ENCODE measurements around the gene MCIDAS. TPM values are rescaled to one million over a fixed set of nuclear protein-coding genes. Genes with fewer than 3 reads are reported as not detected.

Gene MCIDAS
- total RNA-seq, 1 experiment from 2014 or later, result 1.6 TPM

GRCh38 chr5:55211184-55211874 lies 15.8 kb downstream of the MCIDAS start:
- Histone ChIP-seq H4K20me1 (ENCODE audit: low read length) (no peaks in the 10 kb centered on the region), H3K4me2 (ENCODE audit: low read length) (no peak overlapping the region), H3K9me3 (ENCODE audit: low read length) (no peaks in the 10 kb centered on the region), H3F3A (ENCODE audit: low read length, unreplicated experiment) (no peaks in the 10 kb centered on the region), H3K27ac (ENCODE audit: low read length) (no peak overlapping the region), H3K9ac (ENCODE audit: low read length) (no peak overlapping the region), H3K9me2 (replicated peaks; ENCODE audit: low read length) (no peaks in the 10 kb centered on the region), H3K4me1 (ENCODE audit: insufficient read depth, low read length) (peaks cover 5% of the 10 kb centered on the region; the same call in 1 of the 2 replicates), H2AFZ (ENCODE audit: low read length) (no peak overlapping the region), H3K4me3 (ENCODE audit: low read length) (no peak overlapping the region), H3K36me3 (ENCODE audit: low read depth, low read length) (no peaks in the 10 kb centered on the region), H3K79me2 (ENCODE audit: low read length) (no peaks in the 10 kb centered on the region), H3K27me3 (ENCODE audit: low read length) (no peaks in the 10 kb centered on the region)
- intact Hi-C loops (cut with micrococcal nuclease), result no loop called here
- no TSS peak for BruUV-seq (replicated peaks)
- ATAC-seq, result peak; percentile 73
- TF ChIP-seq CTCF (conservative IDR thresholded peaks at IDR 0.05; ENCODE audit: low read depth, low read length) (no peak), EZH2 (IDR thresholded peaks at IDR 0.05; ENCODE audit: low read length, unreplicated experiment) (no peak), EZH2phosphoT487 (IDR thresholded peaks at IDR 0.05; ENCODE audit: borderline replicate concordance, low read length) (no peak)
- peak; percentile 44 for DNase-seq
- ChIA-PET POLR2A (ENCODE audit: unreplicated experiment) (no interaction called here), CTCF (interaction anchor here (0.6 to 0.8 kb wide), 3 partner anchors 22 to 969 kb away, joined by 4 to 6 read pairs (median 5); no protein-coding TSS in a partner anchor)

- Histone ChIP-seq H3K4me1 (ENCODE audit: insufficient read depth, low read length) (no peaks in the 10 kb centered on the region), H3K9me2 (replicated peaks; ENCODE audit: low read length) (no peaks in the 10 kb centered on the region), H3K9ac (ENCODE audit: low read length) (no peak overlapping the region), H3K27me3 (ENCODE audit: low read length) (no peaks in the 10 kb centered on the region), H3K9me3 (ENCODE audit: low read length) (no peaks in the 10 kb centered on the region), H2AFZ (ENCODE audit: low read length) (no peak overlapping the region), H3K36me3 (ENCODE audit: low read depth, low read length) (no peaks in the 10 kb centered on the region), H3K79me2 (ENCODE audit: low read length) (no peaks in the 10 kb centered on the region), H4K20me1 (ENCODE audit: low read length) (no peaks in the 10 kb centered on the region), H3K4me3 (ENCODE audit: low read length) (no peak overlapping the region), H3F3A (ENCODE audit: low read length, unreplicated experiment) (no peaks in the 10 kb centered on the region), H3K27ac (ENCODE audit: low read length) (no peak overlapping the region), H3K4me2 (ENCODE audit: low read length) (no peak overlapping the region)
- DNase-seq, result peak; percentile 20
- POLR2A ChIA-PET (ENCODE audit: unreplicated experiment), result no interaction called here
- ATAC-seq, result no peak
- no TSS peak for BruUV-seq (replicated peaks)
- TF ChIP-seq EZH2phosphoT487 (IDR thresholded peaks at IDR 0.05; ENCODE audit: borderline replicate concordance, low read length), result no peak
- CTCF ChIA-PET, result no interaction called here
- intact Hi-C loops (cut with micrococcal nuclease), result no loop called here
These were observed 22.1 kb downstream of the MCIDAS start for GRCh38 chr5:55205001-55205400.

- Histone ChIP-seq H2AFZ (ENCODE audit: low read length) (no peak overlapping the region), H3K79me2 (ENCODE audit: low read length) (no peaks in the 10 kb centered on the region), H3K9ac (ENCODE audit: low read length) (no peak overlapping the region), H3K4me3 (ENCODE audit: low read length) (no peak overlapping the region), H3K36me3 (ENCODE audit: low read depth, low read length) (no peaks in the 10 kb centered on the region), H3K27ac (ENCODE audit: low read length) (no peak overlapping the region), H3F3A (ENCODE audit: low read length, unreplicated experiment) (no peaks in the 10 kb centered on the region), H3K4me1 (ENCODE audit: insufficient read depth, low read length) (peaks cover 13% of the 10 kb centered on the region), H3K9me2 (replicated peaks; ENCODE audit: low read length) (no peaks in the 10 kb centered on the region), H3K27me3 (ENCODE audit: low read length) (no peaks in the 10 kb centered on the region), H3K9me3 (ENCODE audit: low read length) (no peaks in the 10 kb centered on the region), H3K4me2 (ENCODE audit: low read length) (no peak overlapping the region), H4K20me1 (ENCODE audit: low read length) (no peaks in the 10 kb centered on the region)
- no peak for ATAC-seq
- ChIA-PET CTCF (no interaction called here), POLR2A (ENCODE audit: unreplicated experiment) (no interaction called here)
- peak; percentile 12 for DNase-seq
- BruUV-seq (replicated peaks), result no TSS peak
- no peak for TF ChIP-seq EZH2 (IDR thresholded peaks at IDR 0.05; ENCODE audit: low read length, unreplicated experiment)
- TF ChIP-seq EZH2phosphoT487 (IDR thresholded peaks at IDR 0.05; ENCODE audit: borderline replicate concordance, low read length), result no peak
- no peak for TF ChIP-seq CTCF (conservative IDR thresholded peaks at IDR 0.05; ENCODE audit: low read depth, low read length)
- intact Hi-C loops (cut with micrococcal nuclease), result no loop called here
These were observed 36.0 kb downstream of the MCIDAS start for GRCh38 chr5:55191165-55191564.
